ENCODE data around the gene MMP24. TPM values are rescaled to one million over a fixed set of nuclear protein-coding genes. Genes with fewer than 3 reads are reported as not detected.

Gene MMP24
- total and polyA plus RNA-seq, 2 of the 13 experiments (the other 11 are each of a cell fraction or from before 2014, with no cell fraction given) = 0.29 to 0.35 TPM

GRCh38 chr20:35288325-35289060 is 62.0 kb downstream of the MMP24 start:
- FAIRE-seq (no peak), ATAC-seq (no peak), DNase-seq (ENCODE audit: low spot score) (no peak)
- no peak overlapping the region for H3K4me2 ChIP-seq (ENCODE audit: low read depth, low read length)
- peaks cover 6 to 36% of the 10 kb centered on the region in 2 experiments; a peak in 4 of 5 replicates for H3K27me3 ChIP-seq (ENCODE audit: control insufficient read depth in 1 of 2, insufficient read depth in 2 of 2, low read length in 2 of 2)
- no peaks in the 10 kb centered on the region for H3K9me3 ChIP-seq (ENCODE audit: low read length)
- in situ Hi-C loops (cut with HindIII; ENCODE audit: extremely low pct_ligation_motif_present, low pct_unique_long_range_greater_than_20kb) = no loop called here
- H3K4me3 ChIP-seq (replicated peaks in 1 of 3; ENCODE audit: insufficient read depth in 1 of 3, low read depth in 2 of 3, low read length in 3 of 3) = no peak overlapping the region
- H4K20me1 ChIP-seq (ENCODE audit: insufficient read depth, low read length) = no peaks in the 10 kb centered on the region
- H3K27ac ChIP-seq (ENCODE audit: extremely low read length, insufficient read depth, low read length) = no peak overlapping the region
- H2AFZ ChIP-seq (ENCODE audit: low read length) = no peak overlapping the region
- intact Hi-C loops (cut with micrococcal nuclease; ENCODE audit: unreplicated experiment) = no loop called here
- POLR2A ChIA-PET = interaction anchor here (1.4 to 3.0 kb wide), 6 partner anchors 9 to 142 kb away, joined by 4 to 26 read pairs (median 6); partner anchors contain the start of gene EDEM2
- H3K9ac ChIP-seq (ENCODE audit: insufficient read depth, low read depth, low read length) = no peak overlapping the region
- CTCF ChIA-PET (ENCODE audit: low intra/inter-chr PET ratio, low total read pairs) = interaction anchor here (1.2 kb wide), 1 partner anchor 18 kb away, joined by 3 read pairs; no protein-coding TSS in a partner anchor
- peaks cover 71% of the 10 kb centered on the region for H3K4me1 ChIP-seq (ENCODE audit: insufficient read depth, low read length)
- no TSS peak for BruUV-seq (replicated peaks)
- WGBS (ENCODE audit: low lambda C conversion rate) = 74% methylated on average over 19 of the region's 19 CpGs
- H3K36me3 ChIP-seq (replicated peaks in 1 of 2; ENCODE audit: control insufficient read depth in 1 of 2, insufficient read depth in 2 of 2, low read length in 2 of 2) = no peaks in the 10 kb centered on the region
- H3K79me2 ChIP-seq (ENCODE audit: insufficient read depth, low read length) = peaks cover 16% of the 10 kb centered on the region
- TF ChIP-seq ZFP36L1 (CRISPR knock-in tag; IDR thresholded peaks at IDR 0.05) (no peak), HES4 (CRISPR knock-in tag; IDR thresholded peaks at IDR 0.05; ENCODE audit: borderline replicate concordance) (peak; percentile 58; the same call in 1 of the 2 replicates), NR0B2 (CRISPR knock-in tag; IDR thresholded peaks at IDR 0.05) (no peak), ZNF446 (CRISPR knock-in tag; IDR thresholded peaks at IDR 0.05) (0 out of 2 replicates have a peak, but pooled peaks have one; percentile 61), ZNF263 (CRISPR knock-in tag; IDR thresholded peaks at IDR 0.05) (peak; percentile 77), SALL2 (CRISPR knock-in tag; IDR thresholded peaks at IDR 0.05) (no peak), ZNF280D (CRISPR knock-in tag; IDR thresholded peaks at IDR 0.05) (no peak), ZC3H13 (CRISPR knock-in tag; IDR thresholded peaks at IDR 0.05) (0 out of 2 replicates have a peak, but pooled peaks have one; percentile 60), PCBP1 (IDR thresholded peaks at IDR 0.05; ENCODE audit: borderline replicate concordance, low read depth, low read length) (0 out of 2 replicates have a peak, but pooled peaks have one; percentile 54), POGZ (CRISPR knock-in tag; IDR thresholded peaks at IDR 0.05) (no peak), ZNF580 (CRISPR knock-in tag; IDR thresholded peaks at IDR 0.05; ENCODE audit: borderline replicate concordance, low read depth) (no peak), MBD4 (IDR thresholded peaks at IDR 0.05; ENCODE audit: borderline replicate concordance, low read length) (no peak), SATB2 (CRISPR knock-in tag; IDR thresholded peaks at IDR 0.05) (no peak), ZBTB33 (CRISPR knock-in tag; IDR thresholded peaks at IDR 0.05) (0 out of 2 replicates have a peak, but pooled peaks have one; percentile 9), NR2F2 (IDR thresholded peaks at IDR 0.05; ENCODE audit: borderline replicate concordance, low read depth) (no peak), MZF1 (CRISPR knock-in tag; IDR thresholded peaks at IDR 0.05; ENCODE audit: borderline replicate concordance) (no peak), ZBTB42 (CRISPR knock-in tag; IDR thresholded peaks at IDR 0.05) (no peak), HIVEP1 (CRISPR knock-in tag; IDR thresholded peaks at IDR 0.05) (0 out of 2 replicates have a peak, but pooled peaks have one; percentile 18)

Data from HepG2 (cell line).